Stimulated activated CD8-positive, alpha-beta memory T cell treated with anti-CD3 and anti-CD28 coated beads, Interleukin-7, amount 100 ng/mL, for 24 hours (primary cell): ENCODE results near the gene UCP2.

Experiments used
- DNase-seq: peaks from one replicate; pipeline ENCODE4 v3.0.0-alpha.2; 2020; ENCODE audit warnings: low read depth

UCP2 gene

GRCh38 chr11:73971175-73971719, 11.4 kb downstream of the UCP2 start:
- no peak for DNase-seq

- no peak for DNase-seq
Observed at GRCh38 chr11:73969991-73970800, 12.4 kb downstream of the UCP2 start.

GRCh38 chr11:73969091-73969490, 13.6 kb downstream of the UCP2 start:
- no peak for DNase-seq

- DNase-seq, result no peak
Observed at GRCh38 chr11:73968356-73968966, 14.2 kb downstream of the UCP2 start.

GRCh38 chr11:73965764-73966121, 16.9 kb downstream of the UCP2 start:
- no peak for DNase-seq

- DNase-seq, result no peak
Observed at GRCh38 chr11:73965076-73965763, 17.4 kb downstream of the UCP2 start.

- no peak for DNase-seq
Observed at GRCh38 chr11:73963861-73964260, 18.8 kb downstream of the UCP2 start.

- no peak for DNase-seq
Observed at GRCh38 chr11:73962101-73962705, 20.4 kb downstream of the UCP2 start.

GRCh38 chr11:73961321-73961720, 21.3 kb downstream of the UCP2 start:
- DNase-seq, result no peak

GRCh38 chr11:73958521-73959141, 24.0 kb downstream of the UCP2 start:
- DNase-seq, result no peak

GRCh38 chr11:73957654-73958361, 24.8 kb downstream of the UCP2 start:
- DNase-seq, result no peak

GRCh38 chr11:73956876-73957653, 25.6 kb downstream of the UCP2 start:
- no peak for DNase-seq

- no peak for DNase-seq
Observed at GRCh38 chr11:73951797-73952196, 30.8 kb downstream of the UCP2 start.

- no peak for DNase-seq
Observed at GRCh38 chr11:73950869-73951710, 31.6 kb downstream of the UCP2 start, which contains the start of gene DNAJB13. TSS of gene DNAJB13 (plus strand) at chr11:73951026. CDS start at chr11:73951070, 44 bp downstream.

GRCh38 chr11:73949912-73950311, 32.7 kb downstream of the UCP2 start:
- DNase-seq, result no peak

- no peak for DNase-seq
Observed at GRCh38 chr11:73949246-73949645, 33.4 kb downstream of the UCP2 start.

- no peak for DNase-seq
Observed at GRCh38 chr11:73946798-73947458, 35.7 kb downstream of the UCP2 start.

- DNase-seq, result no peak
Observed at GRCh38 chr11:73945396-73945795, 37.2 kb downstream of the UCP2 start.

- DNase-seq, result no peak
Observed at GRCh38 chr11:73944901-73945300, 37.7 kb downstream of the UCP2 start.
